HFF-Myc (cell line): ENCODE data around the gene PRKCQ.

ENCODE experiments used
- DNase-seq: peaks from one replicate; pipeline ENCODE4 v3.0.0-alpha.2; 2011; ENCODE audit warnings: low read depth; ENCODE audit errors: extremely low read depth
- H3K4me3 ChIP-seq: replicated peaks from 2 replicates; pipeline ENCODE4 v1.5.1; 2011; ENCODE audit warnings: low read depth, mild to moderate bottlenecking, control low read depth, low read length
- CTCF ChIP-seq: IDR thresholded peaks from 2 replicates; pipeline ENCODE4 v1.5.1; 2012; ENCODE audit warnings: mild to moderate bottlenecking, low read depth, low read length, control low read depth; ENCODE audit errors: missing control alignments

PRKCQ gene

GRCh38 chr10:6543431-6544005 lies 36.6 kb downstream of the PRKCQ start:
- TF ChIP-seq CTCF = no peak
- no peak for DNase-seq
- H3K4me3 ChIP-seq = no peak overlapping the region

GRCh38 chr10:6542999-6543430 lies 37.1 kb downstream of the PRKCQ start:
- H3K4me3 ChIP-seq = no peak overlapping the region
- DNase-seq = no peak
- no peak for TF ChIP-seq CTCF

DNA sequence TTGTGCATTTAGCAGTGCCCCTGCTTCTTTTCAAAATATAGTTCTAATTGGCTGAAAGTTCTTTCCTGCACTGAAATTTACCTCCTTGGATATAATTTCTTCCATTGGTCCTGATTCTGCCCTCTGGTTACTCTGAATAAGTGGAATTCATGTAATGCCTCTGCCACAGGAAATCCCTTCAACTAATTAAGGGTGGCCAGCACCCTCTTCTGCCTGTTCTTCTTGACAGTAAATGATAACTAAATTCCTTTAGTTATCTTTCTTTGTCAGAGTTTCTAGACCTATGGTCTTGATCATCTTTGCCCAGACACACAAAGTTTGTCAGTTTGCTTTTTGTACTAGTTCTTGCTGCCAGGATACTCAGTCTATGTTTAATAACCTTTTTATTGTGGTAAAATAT lies 40.2 kb downstream of the PRKCQ start:
- DNase-seq = no peak
- no peak for TF ChIP-seq CTCF

DNA sequence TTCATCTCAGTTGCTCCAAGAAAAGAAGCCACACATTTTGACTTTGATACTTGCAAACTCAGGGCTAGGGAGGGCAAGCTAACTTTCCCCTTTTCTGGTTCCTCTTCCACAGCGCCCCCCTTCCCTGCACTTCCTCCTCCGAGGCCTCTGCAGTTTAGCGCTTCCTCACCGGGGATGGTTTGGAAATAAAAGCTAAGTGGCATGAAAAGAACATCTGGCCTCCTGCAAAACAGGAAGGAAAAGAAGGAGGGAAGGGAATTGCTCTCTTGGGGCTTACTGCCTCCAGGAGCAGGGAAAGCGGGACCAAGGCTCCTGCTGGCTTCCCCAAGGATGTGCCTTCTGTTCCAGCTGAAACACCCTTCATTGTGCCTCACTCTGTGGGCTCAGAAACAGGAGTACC lies 42.3 kb downstream of the PRKCQ start:
- DNase-seq = no peak
- no peak overlapping the region for H3K4me3 ChIP-seq
- no peak for TF ChIP-seq CTCF

More for the DNA sequence above, 40.2 kb downstream of the PRKCQ start:
- no peak overlapping the region for H3K4me3 ChIP-seq

GRCh38 chr10:6536102-6536501 lies 44.0 kb downstream of the PRKCQ start:
- no peak for TF ChIP-seq CTCF
- DNase-seq = no peak

DNA sequence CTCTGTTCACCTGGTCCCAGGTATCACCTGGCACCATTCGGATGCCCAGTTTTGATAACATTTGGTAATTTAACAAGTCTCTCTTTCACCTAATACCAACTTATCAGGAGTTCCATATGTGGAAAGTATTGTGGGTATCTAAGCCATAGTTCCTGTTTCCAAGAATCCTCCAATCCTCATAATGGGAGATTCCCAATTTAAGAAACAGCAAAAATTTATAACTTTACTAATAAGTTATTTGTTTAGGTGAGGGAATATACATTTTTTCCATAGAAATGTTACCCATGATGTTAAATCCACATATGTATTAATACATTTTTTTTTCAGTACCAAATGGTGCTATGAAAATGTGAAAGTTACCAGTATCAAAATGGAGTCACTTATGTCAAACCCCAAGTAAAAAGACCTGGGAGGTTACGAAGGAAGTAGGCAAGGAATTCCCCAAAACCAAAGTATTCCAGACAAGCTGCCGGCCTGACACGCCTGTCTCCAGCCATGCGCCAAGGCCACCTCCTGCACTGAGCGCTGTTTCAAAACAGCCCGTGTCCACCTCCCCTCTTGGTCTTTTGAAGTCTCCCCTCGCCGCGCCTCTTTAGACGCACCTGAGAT lies 44.8 kb downstream of the PRKCQ start:
- DNase-seq = no peak
- TF ChIP-seq CTCF = no peak
- no peak overlapping the region for H3K4me3 ChIP-seq

More at GRCh38 chr10:6536102-6536501, 44.0 kb downstream of the PRKCQ start:
- H3K4me3 ChIP-seq = no peak overlapping the region
